ENCODE results near the gene CUEDC1.

CUEDC1 gene

GRCh38 chr17:57856792-57857620, 98.2 kb downstream of the CUEDC1 start:
- no peak for DNase-seq
- Histone ChIP-seq H3K36me3 (replicated peaks) (no peaks in the 10 kb centered on the region), H3K27me3 (replicated peaks) (no peaks in the 10 kb centered on the region), H3K27ac (no peak overlapping the region), H3K4me3 (ENCODE audit: low read depth, low read length) (no peak overlapping the region)
- no peak for TF ChIP-seq CTCF (IDR thresholded peaks at IDR 0.05; ENCODE audit: low read depth, low read length, missing control alignments)
- in situ Hi-C loops (cut with HindIII; ENCODE audit: low pct_ligation_motif_present, low sequenced_read_pairs): loop anchor here (5.0 kb wide), 1 partner anchor 135 kb away; no protein-coding TSS in a partner anchor

DNA sequence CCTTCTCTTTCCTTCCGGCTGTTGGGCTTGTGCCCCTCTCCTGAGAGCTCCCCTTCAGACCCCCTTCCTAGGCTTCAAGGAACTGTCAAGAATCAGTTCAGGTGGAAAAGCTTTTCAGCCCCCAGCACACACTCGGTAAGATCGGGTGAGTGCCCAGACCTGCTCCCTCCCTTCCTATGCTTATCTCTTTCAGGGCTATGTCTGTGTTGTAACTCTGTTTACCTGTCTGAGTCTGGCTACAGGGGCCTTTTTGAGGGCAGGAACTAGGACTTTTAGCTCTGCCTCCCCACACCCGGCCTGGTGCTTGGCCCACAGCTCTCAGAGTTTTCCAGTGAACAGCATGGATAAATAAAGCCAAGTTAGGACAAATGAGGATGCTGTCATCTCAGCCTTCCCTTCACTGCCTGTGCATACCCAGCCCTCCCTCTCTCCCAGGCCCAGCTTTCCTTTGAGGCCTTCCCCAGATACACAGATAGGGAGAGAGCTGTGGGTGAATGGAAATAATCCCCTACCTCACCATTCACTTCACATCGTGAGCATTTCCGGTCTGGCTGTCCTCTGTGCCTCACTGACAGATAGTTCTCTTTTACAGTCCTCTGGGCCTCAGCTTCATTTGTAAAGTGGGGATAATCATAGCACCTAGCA, 99.7 kb downstream of the CUEDC1 start:
- in situ Hi-C loops (cut with HindIII; ENCODE audit: low pct_ligation_motif_present, low sequenced_read_pairs): loop anchor here (5.0 kb wide), 1 partner anchor 137 kb away; no protein-coding TSS in a partner anchor
- H3K4me3 ChIP-seq (ENCODE audit: low read depth, low read length): no peak overlapping the region
- H3K27ac ChIP-seq: no peak overlapping the region
- H3K36me3 ChIP-seq (replicated peaks): no peaks in the 10 kb centered on the region
- H3K27me3 ChIP-seq (replicated peaks): no peaks in the 10 kb centered on the region
- DNase-seq: no peak
- TF ChIP-seq CTCF (IDR thresholded peaks at IDR 0.05; ENCODE audit: low read depth, low read length, missing control alignments): no peak

- in situ Hi-C loops (cut with HindIII; ENCODE audit: low pct_ligation_motif_present, low sequenced_read_pairs): no loop called here
- DNase-seq: no peak
- no peaks in the 10 kb centered on the region for H3K36me3 ChIP-seq (replicated peaks)
- no peaks in the 10 kb centered on the region for H3K27me3 ChIP-seq (replicated peaks)
- TF ChIP-seq CTCF (IDR thresholded peaks at IDR 0.05; ENCODE audit: low read depth, low read length, missing control alignments): no peak
- H3K27ac ChIP-seq: no peak overlapping the region
- no peak overlapping the region for H3K4me3 ChIP-seq (ENCODE audit: low read depth, low read length)
These were observed 101.5 kb downstream of the CUEDC1 start for GRCh38 chr17:57853695-57854094.

DNA sequence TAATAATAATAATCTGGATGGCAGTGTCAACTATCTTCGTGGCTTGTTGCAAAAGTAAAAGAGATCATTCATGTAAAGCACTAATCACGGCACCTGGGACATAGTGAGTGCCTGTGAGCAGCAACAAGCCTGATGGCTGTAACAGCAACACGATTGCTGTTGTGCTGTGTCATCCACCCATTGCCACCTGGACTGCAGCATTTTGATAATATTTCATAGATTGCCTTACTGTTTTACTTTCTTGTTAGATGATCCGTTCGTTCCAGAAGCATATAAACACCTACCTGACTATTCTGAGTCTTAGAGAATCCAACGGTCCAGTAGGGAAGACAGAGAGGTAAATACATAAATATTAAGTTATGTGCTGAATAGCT, 102.3 kb downstream of the CUEDC1 start:
- Histone ChIP-seq H3K4me3 (ENCODE audit: low read depth, low read length) (no peak overlapping the region), H3K36me3 (replicated peaks) (no peaks in the 10 kb centered on the region), H3K27ac (no peak overlapping the region), H3K27me3 (replicated peaks) (no peaks in the 10 kb centered on the region)
- in situ Hi-C loops (cut with HindIII; ENCODE audit: low pct_ligation_motif_present, low sequenced_read_pairs): no loop called here
- TF ChIP-seq CTCF (IDR thresholded peaks at IDR 0.05; ENCODE audit: low read depth, low read length, missing control alignments): no peak
- DNase-seq: no peak

DNA sequence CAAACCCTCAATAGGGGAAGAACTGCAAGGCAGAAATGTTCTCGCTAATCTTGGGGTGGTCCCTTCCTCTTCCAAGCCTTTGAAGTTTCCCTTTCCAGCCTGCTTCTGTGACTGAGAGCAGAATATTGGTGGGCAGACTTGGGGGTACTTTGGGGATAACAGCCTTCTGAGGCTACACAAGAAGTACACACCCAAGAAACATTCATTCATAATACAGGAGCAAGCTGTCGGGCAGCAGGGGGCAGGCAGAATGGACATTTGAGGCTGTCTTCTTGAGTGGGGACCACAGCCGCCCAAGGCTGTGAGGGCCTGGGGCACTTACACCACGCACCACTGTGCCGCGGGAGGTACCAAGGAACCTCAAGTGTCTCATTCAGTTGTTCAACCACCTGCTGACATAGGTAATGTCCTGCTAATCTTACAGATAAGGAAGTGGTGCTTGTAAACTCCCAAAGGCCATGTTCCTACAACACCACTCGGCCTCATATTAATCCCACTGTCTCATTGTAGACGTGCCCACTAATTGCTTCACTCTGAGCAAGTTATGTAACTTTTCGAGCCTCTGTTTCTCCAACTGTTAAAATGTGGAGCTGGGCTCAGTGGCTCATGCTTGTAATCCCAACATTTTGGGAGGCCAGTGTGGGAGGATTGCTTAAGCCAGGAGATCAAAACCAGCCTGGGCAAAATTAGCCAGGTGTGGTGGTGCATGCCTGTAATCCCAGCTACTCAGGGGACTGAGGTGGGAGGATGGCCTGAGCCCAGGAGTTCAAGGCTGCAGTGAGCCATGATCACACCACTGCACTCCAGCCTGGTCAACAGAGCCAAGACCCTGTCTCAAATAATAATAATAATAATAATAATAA, 102.9 kb downstream of the CUEDC1 start:
- no peak overlapping the region for H3K4me3 ChIP-seq (ENCODE audit: low read depth, low read length)
- H3K36me3 ChIP-seq (replicated peaks): no peaks in the 10 kb centered on the region
- H3K27me3 ChIP-seq (replicated peaks): no peaks in the 10 kb centered on the region
- in situ Hi-C loops (cut with HindIII; ENCODE audit: low pct_ligation_motif_present, low sequenced_read_pairs): no loop called here
- TF ChIP-seq CTCF (IDR thresholded peaks at IDR 0.05; ENCODE audit: low read depth, low read length, missing control alignments): no peak
- no peak overlapping the region for H3K27ac ChIP-seq
- DNase-seq: no peak

Data from brain microvascular endothelial cell (primary cell).